HG03064 (cell line): ENCODE results near the gene TMEM235.

Experiments used
- ATAC-seq: cut with Tn5 transposase; IDR thresholded peaks from one replicate; pipeline ENCODE4 v1.9.1; 2021; ENCODE audit warnings: low read depth; ENCODE audit not compliant: unreplicated experiment

The TMEM235 gene

GRCh38 chr17:78230996-78231935, at the start of gene TMEM235:
TMEM235 (plus strand) TSS chr17:78231631; CDS start chr17:78232024, 393 bp downstream.
- ATAC-seq = no peak

DNA sequence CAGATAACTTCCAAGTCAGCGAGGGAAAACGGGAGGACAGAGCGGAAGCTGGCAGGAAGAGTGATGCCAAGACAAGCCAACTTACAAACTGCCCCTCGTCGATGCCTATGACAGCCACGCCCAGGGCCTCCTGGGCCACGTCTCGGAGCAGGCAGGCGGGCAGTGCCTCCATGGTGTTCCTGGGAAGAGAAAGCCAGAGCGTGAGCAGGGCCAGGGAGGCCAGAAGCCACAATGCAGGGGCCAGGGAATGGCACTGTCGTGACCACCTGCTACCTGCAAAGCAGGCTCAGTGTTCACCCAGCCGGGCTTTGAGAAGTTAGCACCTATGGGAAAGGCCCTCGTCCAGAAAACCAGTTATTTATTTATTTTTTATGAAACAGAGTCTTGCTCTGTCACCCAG, 48.9 kb upstream of the TMEM235 start:
- ATAC-seq = no peak

GRCh38 chr17:78183916-78184315, 47.5 kb upstream of the TMEM235 start:
- no peak for ATAC-seq

GRCh38 chr17:78184351-78184750, 47.1 kb upstream of the TMEM235 start:
- ATAC-seq = no peak

DNA sequence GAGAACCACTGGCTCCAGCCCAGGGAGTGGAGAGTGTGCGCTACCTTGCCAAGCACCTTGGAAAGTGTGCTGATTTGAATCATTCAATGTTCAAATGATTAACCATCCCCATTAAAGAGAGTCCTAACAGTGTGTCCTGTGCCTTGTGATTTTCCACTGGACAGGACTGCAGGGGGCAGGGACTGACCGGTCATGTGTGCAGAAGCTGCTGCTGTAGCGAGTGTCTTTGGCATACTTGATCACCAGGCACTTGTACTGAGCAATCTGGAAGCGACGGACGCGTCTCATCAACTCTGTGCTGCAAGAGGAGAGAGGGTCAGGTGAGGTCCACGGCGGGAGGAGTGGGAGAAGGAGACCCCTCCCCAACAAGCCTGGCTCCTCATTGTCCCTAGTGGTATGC, 46.6 kb upstream of the TMEM235 start:
- no peak for ATAC-seq

DNA sequence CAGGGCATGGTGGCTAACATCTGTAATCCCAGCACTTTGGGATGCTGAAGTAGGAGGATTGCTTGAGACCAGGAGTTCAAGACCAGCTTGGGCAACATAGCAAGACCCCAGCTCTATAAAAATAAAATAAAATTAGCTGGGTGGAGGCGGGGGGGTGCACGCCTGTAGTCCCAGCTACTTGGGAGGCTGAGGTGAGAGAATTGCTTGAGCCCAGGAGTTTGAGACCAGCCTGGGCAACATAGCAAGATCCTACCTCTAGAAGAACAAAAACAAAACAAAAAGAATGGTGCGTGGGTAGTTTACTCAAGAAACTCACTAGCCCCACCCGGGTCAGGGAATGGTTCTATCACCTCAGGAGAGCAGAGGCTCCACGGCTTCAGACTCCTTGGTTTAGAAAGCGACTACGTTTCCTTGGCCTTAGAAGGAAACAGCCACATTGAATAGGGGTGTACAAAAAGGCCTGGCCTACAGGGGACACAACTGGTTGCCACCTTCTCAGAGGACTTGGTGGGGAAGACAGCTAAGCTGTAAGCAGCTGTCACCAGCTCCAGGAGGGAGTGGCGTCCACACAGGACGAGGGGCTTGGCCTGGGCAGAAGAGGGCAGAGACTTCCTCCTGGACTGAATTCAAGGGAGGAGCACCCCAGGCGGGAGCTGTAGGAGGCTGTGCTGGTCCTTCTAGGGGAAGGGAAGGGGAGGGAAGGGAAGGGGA, 45.3 kb upstream of the TMEM235 start:
- ATAC-seq = no peak

DNA sequence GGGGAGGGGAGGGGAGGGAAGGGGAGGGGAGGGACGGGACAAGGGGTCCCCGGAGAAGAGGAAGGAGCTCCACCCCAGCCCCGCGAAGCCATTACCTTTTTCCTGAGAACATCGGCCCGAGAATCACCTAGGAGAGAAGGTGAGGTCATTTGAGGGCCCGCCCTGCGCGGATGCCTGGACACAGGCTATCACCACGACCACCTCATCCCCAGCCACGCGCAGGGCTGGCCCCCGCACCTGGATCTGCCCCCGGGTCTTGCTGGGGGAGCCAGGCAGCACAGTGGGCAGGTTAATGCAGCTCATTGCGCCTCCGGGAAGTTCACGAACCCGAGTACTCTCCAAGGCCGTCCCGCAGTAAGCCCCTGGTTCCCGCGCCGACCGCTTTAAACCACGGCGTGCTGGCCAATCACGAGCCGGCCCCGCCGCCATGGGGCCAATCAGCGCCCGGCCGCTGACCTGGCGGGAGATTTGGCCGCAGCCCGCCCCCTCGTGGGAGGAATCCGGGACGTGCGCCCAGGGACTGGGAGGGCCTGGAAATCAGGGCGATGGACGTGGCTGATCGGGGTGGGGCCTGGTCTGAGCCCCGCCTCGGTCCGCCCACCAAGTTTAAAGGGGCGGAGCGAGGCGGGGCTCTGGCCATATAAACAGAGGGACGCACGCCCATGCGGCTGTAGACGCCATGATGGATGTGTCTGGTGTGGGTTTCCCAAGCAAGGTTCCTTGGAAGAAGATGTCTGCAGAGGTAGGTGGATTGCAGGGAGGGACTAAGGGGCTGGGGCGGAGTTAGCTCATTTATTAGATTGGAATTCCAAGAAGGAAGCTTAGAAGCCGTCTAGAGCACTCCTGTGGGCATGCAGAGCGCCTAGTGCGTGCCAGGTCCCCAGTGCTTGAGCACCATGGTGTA, 44.5 kb upstream of the TMEM235 start, which contains the start of the genes AFMID and TK1:
AFMID (plus strand) TSS at position 671 of the 904 bp plus-strand sequence; CDS start at position 680, 9 bp downstream.
TK1 (minus strand) TSS at position 361 of the 904 bp plus-strand sequence; CDS start at position 303, 58 bp downstream.
- ATAC-seq = peak; percentile 77

- no peak for ATAC-seq
These were observed 34.7 kb upstream of the TMEM235 start for GRCh38 chr17:78196716-78197115.

GRCh38 chr17:78197147-78197832, 34.1 kb upstream of the TMEM235 start:
- ATAC-seq = no peak

GRCh38 chr17:78200451-78200850, 31.0 kb upstream of the TMEM235 start:
- ATAC-seq = no peak

- ATAC-seq = no peak
These were observed 28.8 kb upstream of the TMEM235 start for GRCh38 chr17:78202666-78203065.

DNA sequence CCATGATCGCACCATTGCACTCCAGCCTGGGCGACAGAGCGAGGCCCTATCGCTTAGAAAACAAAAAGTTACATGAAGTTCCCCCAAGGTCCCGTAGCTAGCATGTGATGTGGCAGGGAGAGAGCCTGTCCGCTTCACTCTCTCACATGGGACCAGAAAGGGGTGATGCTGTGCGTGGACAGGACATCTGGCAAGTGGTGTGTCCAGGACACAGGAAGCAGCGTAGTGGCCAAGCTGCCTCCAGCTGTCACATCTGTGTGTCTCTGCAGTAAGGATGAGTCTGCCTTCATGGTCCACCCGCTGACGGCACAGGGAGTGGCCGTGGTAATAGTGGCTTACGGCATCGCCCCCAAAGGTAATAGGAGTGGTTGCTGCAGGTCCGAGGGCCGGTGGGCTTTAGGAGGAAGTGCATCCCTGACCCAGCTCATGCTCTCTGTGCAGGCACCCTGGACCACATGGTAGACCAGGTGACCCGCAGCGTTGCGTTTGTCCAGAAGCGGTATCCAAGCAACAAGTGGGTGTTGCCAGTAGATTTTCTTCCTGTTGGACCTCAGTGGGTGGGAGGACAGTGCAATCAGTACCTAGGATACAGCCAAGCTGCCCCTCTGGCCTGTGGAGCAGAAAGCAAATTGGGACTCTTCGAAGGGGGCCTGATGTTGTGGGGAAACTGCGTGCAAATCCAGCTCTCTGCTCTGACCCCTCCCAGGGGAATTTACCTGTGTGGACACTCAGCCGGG, 26.9 kb upstream of the TMEM235 start:
- ATAC-seq = no peak

- ATAC-seq = no peak
These were observed 26.2 kb upstream of the TMEM235 start for GRCh38 chr17:78205124-78205775.

DNA sequence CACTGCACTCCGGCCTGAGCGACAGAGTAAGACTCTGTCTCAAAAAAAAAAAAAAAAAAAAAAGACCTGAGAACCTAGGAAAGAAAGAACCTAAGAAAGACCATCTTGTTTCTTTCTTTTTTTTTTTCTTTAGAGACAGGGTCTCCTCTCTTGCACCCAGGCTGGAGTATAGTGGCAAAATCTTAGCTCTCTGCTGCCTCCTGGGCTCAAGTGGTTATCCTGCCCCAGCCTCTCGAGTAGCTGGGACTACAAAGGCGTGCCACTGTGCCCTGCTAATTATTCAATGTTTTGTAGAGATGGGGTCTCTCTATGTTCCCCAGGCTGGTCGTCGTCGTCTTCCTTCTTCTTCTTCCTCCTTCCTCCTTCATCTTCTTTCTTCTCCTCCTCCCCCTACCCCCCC, 25.1 kb upstream of the TMEM235 start:
- no peak for ATAC-seq

DNA sequence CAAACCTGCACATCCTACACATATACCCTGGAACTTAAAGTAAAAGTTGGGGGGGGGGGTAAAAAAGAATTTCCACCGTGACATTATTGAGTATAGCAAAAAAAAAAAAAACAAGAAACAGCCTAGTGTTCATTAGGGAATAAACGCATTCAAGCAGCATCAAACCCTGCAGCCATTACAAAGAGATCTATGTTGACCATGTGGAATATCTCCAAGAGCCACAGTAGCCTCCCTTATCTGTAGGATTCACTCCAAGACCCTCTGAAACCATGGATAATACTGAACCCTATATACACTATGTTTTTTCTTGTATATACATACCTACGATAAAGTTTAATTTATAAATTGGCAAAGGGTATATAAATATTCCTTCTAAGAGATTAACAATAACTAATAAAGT, 22.9 kb upstream of the TMEM235 start:
- ATAC-seq = no peak

GRCh38 chr17:78210111-78210510, 21.3 kb upstream of the TMEM235 start:
- no peak for ATAC-seq

DNA sequence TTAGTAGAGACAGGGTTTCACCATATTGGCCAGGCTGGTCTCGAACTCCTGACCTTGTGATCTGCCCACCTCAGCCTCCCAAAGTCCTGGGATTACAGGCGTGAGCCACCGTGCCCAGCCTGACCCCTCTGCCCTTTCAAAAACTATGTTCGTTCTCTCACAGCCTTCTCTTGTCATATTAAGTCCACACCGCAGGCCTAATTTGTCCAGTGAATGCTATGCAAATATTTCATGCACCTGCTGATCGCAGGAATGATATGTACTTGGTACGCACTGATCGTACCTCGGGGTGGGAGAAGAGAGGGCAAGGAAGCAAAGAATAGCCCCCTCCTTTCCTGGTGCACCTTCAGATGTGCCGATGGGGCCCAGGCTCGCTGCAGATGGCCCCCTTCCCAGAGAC, 20.4 kb upstream of the TMEM235 start:
- no peak for ATAC-seq

GRCh38 chr17:78214016-78214705, 17.3 kb upstream of the TMEM235 start, which contains the start of gene BIRC5:
BIRC5 (plus strand) TSS chr17:78214253; CDS start chr17:78214317, 64 bp downstream.
- peak; percentile 72 for ATAC-seq
